A549 (cell line): ENCODE data around the gene DSCAML1. TPM values are rescaled to one million over a fixed set of nuclear protein-coding genes. Genes with fewer than 3 reads are reported as not detected.

Experiments used
- ATAC-seq, 2 experiments: fragments of 200-7000 bp in 1 of 2; fragments of >200 bp in 1 of 2; cut with Nextera tagmentation in 1 of 2; cut with Tn5 transposase in 1 of 2; 3 replicates each; pipeline versions ENCODE4 v1.8.0 to v1.9.1; 2018 to 2020; ENCODE audit warnings: mild to moderate bottlenecking in 1 of 2, moderate library complexity in 1 of 2
- CTCF ChIA-PET: fragments of 300-600 bp; sonication (Branson Sonifier 250); formaldehyde crosslinking; extraction: SDS; loops from one replicate; lab custom pipeline; 2021; ENCODE audit warnings: antibody characterized with exemption, inconsistent platforms; lab: Yijun Ruan, JAX
- POLR2A ChIA-PET: fragments of 350-600 bp; formaldehyde crosslinking; extraction: SDS; loops from one replicate; lab custom pipeline; 2021; ENCODE audit warnings: antibody characterized with exemption, inconsistent platforms; lab: Yijun Ruan, JAX
- DNase-seq, 2 experiments: peaks; one replicate each; pipeline versions ENCODE4 v3.0.0 to v3.0.0-alpha.2; 2011 to 2016; ENCODE audit warnings: low read depth in 1 of 2, low spot score in 1 of 2
- FAIRE-seq: peaks from 2 replicates; lab custom pipeline; 2011; peaks lifted over from hg19 to GRCh38; lab: Jason Lieb, UNC
- H3K27ac ChIP-seq, 2 experiments: fragments of >200 bp; sonication (Bioruptor Twin); formaldehyde crosslinking; 3 replicates each; pipeline ENCODE4 v1.5.1; 2016 to 2017
- H3K4me1 ChIP-seq: fragments of >200 bp; sonication (Bioruptor Twin); formaldehyde crosslinking; 3 replicates; pipeline ENCODE4 v1.6.1; 2016
- H3K4me2 ChIP-seq: fragments of >200 bp; sonication (Bioruptor Twin); formaldehyde crosslinking; 3 replicates; pipeline ENCODE4 v1.6.1; 2016
- H3K4me3 ChIP-seq: fragments of >200 bp; sonication (Bioruptor Twin); formaldehyde crosslinking; 3 replicates; pipeline ENCODE4 v1.5.1; 2016
- H3K9me3 ChIP-seq: fragments of >200 bp; sonication (Bioruptor Twin); formaldehyde crosslinking; 3 replicates; pipeline ENCODE4 v1.6.1; 2016
- CBX2 ChIP-seq: fragments of 200-600 bp; sonication (generic); IDR thresholded peaks from 2 replicates; pipeline ENCODE4 v1.6.1; 2016; ENCODE audit warnings: low read depth, mild to moderate bottlenecking, borderline replicate concordance
- CBX8 ChIP-seq: fragments of 200-600 bp; sonication (generic); IDR thresholded peaks from 2 replicates; pipeline ENCODE4 v1.6.1; 2016
- CHD4 ChIP-seq: fragments of 200-600 bp; sonication (generic); IDR thresholded peaks from 2 replicates; pipeline ENCODE4 v1.6.1; 2016; ENCODE audit warnings: antibody characterized with exemption, mild to moderate bottlenecking, borderline replicate concordance
- EHMT2 ChIP-seq: fragments of 200-600 bp; sonication (generic); IDR thresholded peaks from 2 replicates; pipeline ENCODE4 v1.6.1; 2016; ENCODE audit warnings: antibody characterized with exemption, low read depth, mild to moderate bottlenecking, moderate library complexity
- EP300 ChIP-seq, 2 experiments: fragments of >200 bp; sonication (Bioruptor Twin); formaldehyde crosslinking; IDR thresholded peaks; 2 replicates in 1 of 2; 3 replicates in 1 of 2; pipeline ENCODE4 v1.6.1; 2016 to 2017
- FOXS1 ChIP-seq: fragments of 250-450 bp; sonication (Bioruptor Pico); IDR thresholded peaks from 2 replicates; pipeline ENCODE4 v1.5.0; 2020; ENCODE audit warnings: mild to moderate bottlenecking, moderate library complexity
- GATA3 ChIP-seq: IDR thresholded peaks from 2 replicates; pipeline ENCODE4 v1.6.1; 2012; ENCODE audit warnings: borderline replicate concordance
- HEYL ChIP-seq: fragments of 250-450 bp; sonication (Bioruptor Pico); IDR thresholded peaks from 2 replicates; pipeline ENCODE4 v1.8.0; 2021; ENCODE audit warnings: mild to moderate bottlenecking, moderate library complexity
- HOXB5 ChIP-seq: fragments of 250-450 bp; sonication (Bioruptor Pico); IDR thresholded peaks from 2 replicates; pipeline ENCODE4 v1.5.0; 2020; ENCODE audit warnings: mild to moderate bottlenecking, moderate library complexity
- JUNB ChIP-seq: fragments of >200 bp; sonication (Bioruptor Twin); formaldehyde crosslinking; IDR thresholded peaks from 2 replicates; pipeline ENCODE4 v1.6.1; 2016
- MAFK ChIP-seq: fragments of 450-650 bp; IDR thresholded peaks from 2 replicates; pipeline ENCODE4 v1.6.1; 2014; ENCODE audit not compliant: partially characterized antibody
- NFE2L2 ChIP-seq: fragments of 150-350 bp; conservative IDR thresholded peaks from 2 replicates; pipeline ENCODE4 v1.6.1; 2014; ENCODE audit warnings: low read length
- POLR2A ChIP-seq: IDR thresholded peaks from 2 replicates; pipeline ENCODE4 v1.6.1; 2012; ENCODE audit warnings: mild to moderate bottlenecking, low read length
- POLR2AphosphoS2 ChIP-seq: conservative IDR thresholded peaks from 2 replicates; pipeline ENCODE4 v1.6.1; 2012; ENCODE audit warnings: low read length, improper control_type of control experiment, inconsistent platforms
- RCOR1 ChIP-seq: fragments of 150-350 bp; IDR thresholded peaks from 2 replicates; pipeline ENCODE4 v1.6.1; 2014; ENCODE audit warnings: antibody characterized with exemption, low read length, low read depth
- SREBF2 ChIP-seq: fragments of 450-650 bp; IDR thresholded peaks from 2 replicates; pipeline ENCODE4 v1.6.1; 2014; ENCODE audit warnings: mild to moderate bottlenecking, moderate library complexity
- ZNF302 ChIP-seq: fragments of 250-450 bp; sonication (Bioruptor Pico); IDR thresholded peaks from 2 replicates; pipeline ENCODE4 v1.9.0; 2021; ENCODE audit warnings: inconsistent platforms, mild to moderate bottlenecking, moderate library complexity
- WGBS: methylation state at CpG from one replicate; pipeline ENCODE4 v1.1.6; 2017; ENCODE audit errors: missing lambda C conversion rate; 5-methylcytosine and 5-hydroxymethylcytosine counted together
- polyA plus RNA-seq, 4 experiments: library from polyadenylated mRNA; depleted of rRNA in 3 of 4; stranded (reverse); fragments of >200 nt; fragmentation: RNase III in 1 of 4; extraction: RNeasy Plus Mini Kit Qiagen cat#74134 plus additional on column Dnase treatment in 1 of 4; gene quantifications; 2 replicates in 3 of 4; 3 replicates in 1 of 4; pipeline ENCODE4 v1.2.3, GENCODE V29; 2011 to 2017
- TF ChIP-seq, protein P1 (sequence below): fragments of >200 bp; sonication (Bioruptor Twin); formaldehyde crosslinking; IDR thresholded peaks from 3 replicates; pipeline ENCODE4 v1.5.1; 2016
- TF ChIP-seq, protein P2 (sequence below): IDR thresholded peaks from 2 replicates; pipeline ENCODE4 v1.6.1; 2012
- TF ChIP-seq, protein P3 (sequence below): fragments of >200 bp; sonication (Bioruptor Twin); formaldehyde crosslinking; IDR thresholded peaks from 2 replicates; pipeline ENCODE4 v1.6.1; 2016
- TF ChIP-seq, protein P4 (sequence below): fragments of 150-350 bp; IDR thresholded peaks from 2 replicates; pipeline ENCODE4 v1.6.1; 2014; ENCODE audit warnings: low read depth, mild to moderate bottlenecking, low read length

The DSCAML1 gene
- polyA plus RNA-seq, 2 of the 4 experiments (the other 2 are of a cell fraction) = 0.12 to 0.31 TPM

DNA sequence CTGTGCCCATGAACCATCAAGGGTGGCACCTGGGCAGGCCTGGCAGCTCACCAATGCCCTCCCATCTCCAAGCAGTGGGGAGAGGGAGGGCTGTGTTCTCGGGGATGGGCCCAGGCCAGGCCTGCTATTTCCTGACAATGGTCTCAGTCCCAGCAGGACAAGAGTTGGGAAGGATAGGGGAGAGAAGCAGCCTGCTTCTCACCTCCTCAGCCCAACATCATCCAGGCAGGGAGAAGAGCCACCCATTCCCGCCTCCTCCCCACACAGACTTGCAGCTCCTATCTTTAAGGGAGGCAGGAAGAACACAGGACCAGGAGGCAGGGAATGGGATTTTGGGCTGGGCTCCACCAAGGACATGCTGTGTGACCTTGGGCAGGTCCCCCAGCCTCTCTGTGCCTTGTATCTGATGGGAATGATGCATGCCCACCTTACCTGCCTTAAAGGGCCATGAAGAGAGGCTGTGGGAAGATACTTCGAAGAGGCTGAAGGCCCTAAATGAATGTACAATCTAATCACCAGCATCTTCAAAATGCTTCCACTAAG lies 108.7 kb downstream of the DSCAML1 start:
- no peak for DNase-seq
- FAIRE-seq = no peak
- no peak for ATAC-seq
- TF ChIP-seq POLR2A (no peak), MAFK (no peak), CHD4 (no peak), POLR2AphosphoS2 (no peak), JUNB (no peak)
- TF ChIP-seq, protein P1, sequence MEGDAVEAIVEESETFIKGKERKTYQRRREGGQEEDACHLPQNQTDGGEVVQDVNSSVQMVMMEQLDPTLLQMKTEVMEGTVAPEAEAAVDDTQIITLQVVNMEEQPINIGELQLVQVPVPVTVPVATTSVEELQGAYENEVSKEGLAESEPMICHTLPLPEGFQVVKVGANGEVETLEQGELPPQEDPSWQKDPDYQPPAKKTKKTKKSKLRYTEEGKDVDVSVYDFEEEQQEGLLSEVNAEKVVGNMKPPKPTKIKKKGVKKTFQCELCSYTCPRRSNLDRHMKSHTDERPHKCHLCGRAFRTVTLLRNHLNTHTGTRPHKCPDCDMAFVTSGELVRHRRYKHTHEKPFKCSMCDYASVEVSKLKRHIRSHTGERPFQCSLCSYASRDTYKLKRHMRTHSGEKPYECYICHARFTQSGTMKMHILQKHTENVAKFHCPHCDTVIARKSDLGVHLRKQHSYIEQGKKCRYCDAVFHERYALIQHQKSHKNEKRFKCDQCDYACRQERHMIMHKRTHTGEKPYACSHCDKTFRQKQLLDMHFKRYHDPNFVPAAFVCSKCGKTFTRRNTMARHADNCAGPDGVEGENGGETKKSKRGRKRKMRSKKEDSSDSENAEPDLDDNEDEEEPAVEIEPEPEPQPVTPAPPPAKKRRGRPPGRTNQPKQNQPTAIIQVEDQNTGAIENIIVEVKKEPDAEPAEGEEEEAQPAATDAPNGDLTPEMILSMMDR = no peak
- 66% methylated on average over 2 of the region's 3 CpGs for WGBS
- no peak overlapping the region for H3K4me2 ChIP-seq
- ChIA-PET POLR2A (no interaction called here), CTCF (no interaction called here)
- no peak overlapping the region for H3K27ac ChIP-seq
- no peaks in the 10 kb centered on the region for H3K9me3 ChIP-seq
- H3K4me3 ChIP-seq = no peak overlapping the region
- H3K4me1 ChIP-seq = no peaks in the 10 kb centered on the region

DNA sequence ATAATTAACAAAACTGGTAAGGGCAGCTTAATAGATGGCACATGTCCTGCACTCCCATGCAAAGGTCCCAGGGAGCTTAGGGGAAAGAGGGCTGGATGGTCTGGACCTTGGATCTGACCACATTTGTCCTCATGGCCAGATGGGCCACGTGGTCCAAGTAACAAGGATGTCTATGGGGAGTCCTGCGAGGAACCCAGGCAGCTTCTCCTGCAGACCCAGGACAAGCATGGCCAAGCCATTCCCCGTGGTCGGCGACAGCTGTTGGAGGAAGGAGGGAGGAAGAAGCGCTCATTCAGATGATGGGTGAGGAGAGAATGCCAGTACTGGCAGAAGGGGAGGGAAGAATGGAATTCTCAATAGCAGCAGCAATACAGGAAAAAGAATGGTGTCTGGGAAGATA lies 109.2 kb downstream of the DSCAML1 start:
- H3K9me3 ChIP-seq = no peaks in the 10 kb centered on the region
- H3K27ac ChIP-seq = no peak overlapping the region
- no peaks in the 10 kb centered on the region for H3K4me1 ChIP-seq
- ChIA-PET CTCF (no interaction called here), POLR2A (no interaction called here)
- ATAC-seq (no peak), DNase-seq (no peak), FAIRE-seq (no peak)
- H3K4me3 ChIP-seq = no peak overlapping the region
- WGBS = 87% methylated on average over 5 of the region's 6 CpGs
- TF ChIP-seq RCOR1 = no peak
- TF ChIP-seq, all 56 proteins: peak for 0
- H3K4me2 ChIP-seq = no peak overlapping the region

DNA sequence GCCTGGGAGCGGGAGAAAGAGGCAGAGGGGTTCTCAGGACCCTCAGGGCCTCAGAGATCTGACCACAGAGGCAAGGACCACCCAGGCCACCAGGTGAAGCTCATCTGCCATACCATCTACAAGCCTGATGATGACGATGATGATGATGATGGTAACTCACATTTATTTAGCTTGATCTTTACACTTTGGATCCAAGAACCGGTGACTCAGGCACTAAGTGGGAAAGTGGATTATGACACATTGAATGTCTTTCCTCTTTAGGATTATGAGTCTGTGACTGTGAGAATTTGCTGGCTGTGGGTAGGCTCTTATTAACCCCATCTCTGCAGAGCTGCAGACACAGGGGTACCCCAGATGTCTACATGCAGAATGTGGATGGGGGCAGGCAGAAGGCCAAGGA lies 110.3 kb downstream of the DSCAML1 start:
- CTCF ChIA-PET = no interaction called here
- H3K27ac ChIP-seq = no peak overlapping the region
- H3K4me2 ChIP-seq = no peak overlapping the region
- 76% methylated on average over 3 of the region's 3 CpGs for WGBS
- TF ChIP-seq FOXS1 (no peak), POLR2AphosphoS2 (no peak), HEYL (CRISPR knock-in tag) (no peak), ZNF302 (CRISPR knock-in tag) (no peak), CBX2 (no peak), GATA3 (no peak), NFE2L2 (no peak), CBX8 (no peak), EHMT2 (no peak), EP300 (IDR thresholded peaks at IDR 0.05) (no peak), HOXB5 (CRISPR knock-in tag) (no peak), SREBF2 (no peak), CHD4 (no peak)
- TF ChIP-seq, protein P2, sequence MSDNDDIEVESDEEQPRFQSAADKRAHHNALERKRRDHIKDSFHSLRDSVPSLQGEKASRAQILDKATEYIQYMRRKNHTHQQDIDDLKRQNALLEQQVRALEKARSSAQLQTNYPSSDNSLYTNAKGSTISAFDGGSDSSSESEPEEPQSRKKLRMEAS = no peak
- TF ChIP-seq, protein P3, sequence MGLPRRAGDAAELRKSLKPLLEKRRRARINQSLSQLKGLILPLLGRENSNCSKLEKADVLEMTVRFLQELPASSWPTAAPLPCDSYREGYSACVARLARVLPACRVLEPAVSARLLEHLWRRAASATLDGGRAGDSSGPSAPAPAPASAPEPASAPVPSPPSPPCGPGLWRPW = no peak
- TF ChIP-seq, protein P4, sequence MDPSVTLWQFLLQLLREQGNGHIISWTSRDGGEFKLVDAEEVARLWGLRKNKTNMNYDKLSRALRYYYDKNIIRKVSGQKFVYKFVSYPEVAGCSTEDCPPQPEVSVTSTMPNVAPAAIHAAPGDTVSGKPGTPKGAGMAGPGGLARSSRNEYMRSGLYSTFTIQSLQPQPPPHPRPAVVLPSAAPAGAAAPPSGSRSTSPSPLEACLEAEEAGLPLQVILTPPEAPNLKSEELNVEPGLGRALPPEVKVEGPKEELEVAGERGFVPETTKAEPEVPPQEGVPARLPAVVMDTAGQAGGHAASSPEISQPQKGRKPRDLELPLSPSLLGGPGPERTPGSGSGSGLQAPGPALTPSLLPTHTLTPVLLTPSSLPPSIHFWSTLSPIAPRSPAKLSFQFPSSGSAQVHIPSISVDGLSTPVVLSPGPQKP = no peak
- H3K4me3 ChIP-seq = no peak overlapping the region
- POLR2A ChIA-PET = no interaction called here
- no peaks in the 10 kb centered on the region for H3K4me1 ChIP-seq
- DNase-seq = no peak
- FAIRE-seq = no peak
- no peak for ATAC-seq
- no peaks in the 10 kb centered on the region for H3K9me3 ChIP-seq
